Activated CD8-positive, alpha-beta T cell treated with anti-CD3 and anti-CD28 coated beads for 36 hours (primary cell): ENCODE results near the gene UBA3. TPM values are rescaled to one million over a fixed set of nuclear protein-coding genes. Genes with fewer than 3 reads are reported as not detected.

ENCODE experiments used
- ATAC-seq: fragments of 200-7000 bp; cut with Tn5 transposase; one replicate; pipeline ENCODE4 v1.10.0; 2021; ENCODE audit warnings: mild to moderate bottlenecking, moderate library complexity
- CTCF ChIA-PET: fragments of 350-600 bp; sonication (Branson Sonifier 250); formaldehyde crosslinking; loops from one replicate; lab custom pipeline; 2021; ENCODE audit warnings: antibody characterized with exemption; lab: Charles Lee
- POLR2A ChIA-PET: fragments of 350-600 bp; sonication (Branson Sonifier 250); formaldehyde crosslinking; loops from one replicate; lab custom pipeline; 2021; ENCODE audit warnings: antibody characterized with exemption; lab: Charles Lee
- DNase-seq: peaks from one replicate; pipeline ENCODE4 v3.0.0-alpha.2; 2020
- H3K27ac Mint-ChIP-seq: one replicate; pipeline ENCODE4 v1.8.0; 2021; ENCODE audit warnings: mild to moderate bottlenecking, mixed read lengths
- H3K27me3 Mint-ChIP-seq: one replicate; pipeline ENCODE4 v1.8.0; 2021; ENCODE audit warnings: mixed read lengths
- H3K36me3 Mint-ChIP-seq: one replicate; pipeline ENCODE4 v1.8.0; 2021; ENCODE audit warnings: low read depth, mixed read lengths
- H3K4me1 Mint-ChIP-seq: one replicate; pipeline ENCODE4 v1.8.0; 2021; ENCODE audit warnings: low read depth, mixed read lengths
- H3K4me3 Mint-ChIP-seq: one replicate; pipeline ENCODE4 v1.8.0; 2021; ENCODE audit warnings: mild to moderate bottlenecking, moderate library complexity, mixed read lengths
- H3K9me3 Mint-ChIP-seq: one replicate; pipeline ENCODE4 v1.8.0; 2021; ENCODE audit warnings: mixed read lengths
- CTCF ChIP-seq: fragments of 200-600 bp; IDR thresholded peaks from one replicate; pipeline ENCODE4 v1.8.0; 2022; ENCODE audit warnings: antibody characterized with exemption, mild to moderate bottlenecking
- intact Hi-C: fragments of 100-400 bp; cut with micrococcal nuclease; formaldehyde crosslinking; loops from one replicate; pipeline ENCODE4 v1.10.0; 2022
- total RNA-seq, 2 experiments: library from RNA; stranded (reverse); gene quantifications; one replicate each; pipeline ENCODE4 v1.2.3, GENCODE V29; 2021

UBA3 gene
- total RNA-seq, 2 experiments from 2014 or later = 72.7 to 75.6 TPM

DNA sequence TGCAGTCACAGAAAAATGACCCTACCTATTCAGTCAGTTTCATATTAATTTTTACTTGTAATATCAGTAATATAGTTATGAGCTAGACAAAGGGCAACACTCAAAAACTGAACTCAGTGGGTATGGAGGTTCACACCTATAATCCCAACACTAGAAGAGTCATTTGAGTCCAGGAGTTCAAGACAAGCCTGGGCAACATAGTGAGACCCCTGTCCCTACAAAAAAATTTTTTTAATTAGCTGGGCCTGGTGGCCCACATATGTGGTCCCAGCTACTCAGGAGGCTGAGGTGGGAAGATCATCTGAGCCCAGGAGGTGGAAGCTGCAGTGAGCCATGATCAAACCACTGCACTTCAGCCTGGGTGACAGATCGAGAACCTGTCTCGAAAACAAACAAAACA is 31.2 kb downstream of the UBA3 start:
- ChIA-PET POLR2A (interaction anchor here (0.7 to 1.1 kb wide), 2 partner anchors 28 to 33 kb away, joined by 3 to 4 read pairs; no protein-coding TSS in a partner anchor), CTCF (interaction anchor here (2.1 kb wide), 1 partner anchor 11 kb away, joined by 7 read pairs; no protein-coding TSS in a partner anchor)
- ATAC-seq (no peak), DNase-seq (no peak)
- no peak for TF ChIP-seq CTCF
- H3K4me1 Mint-ChIP-seq = peaks cover 47% of the 10 kb centered on the region
- no peak overlapping the region for H3K27ac Mint-ChIP-seq
- peaks cover 34% of the 10 kb centered on the region for H3K36me3 Mint-ChIP-seq
- H3K9me3 Mint-ChIP-seq = no peaks in the 10 kb centered on the region
- H3K27me3 Mint-ChIP-seq = no peaks in the 10 kb centered on the region
- peak overlapping the region; percentile 31 for H3K4me3 Mint-ChIP-seq
- intact Hi-C loops = no loop called here

GRCh38 chr3:69044608-69045007 is 35.6 kb downstream of the UBA3 start:
- Mint-ChIP-seq H3K4me1 (peaks cover 28% of the 10 kb centered on the region), H3K27me3 (no peaks in the 10 kb centered on the region), H3K36me3 (peaks cover 41% of the 10 kb centered on the region), H3K27ac (no peak overlapping the region), H3K4me3 (no peak overlapping the region), H3K9me3 (no peaks in the 10 kb centered on the region)
- DNase-seq (no peak), ATAC-seq (no peak)
- ChIA-PET CTCF (interaction anchor here (0.7 to 1.0 kb wide), 3 partner anchors 9 to 262 kb away, joined by 3 to 4 read pairs (median 3); no protein-coding TSS in a partner anchor), POLR2A (interaction anchor here (0.8 kb wide), 1 partner anchor 36 kb away, joined by 3 read pairs; no protein-coding TSS in a partner anchor)
- intact Hi-C loops = no loop called here
- no peak for TF ChIP-seq CTCF

DNA sequence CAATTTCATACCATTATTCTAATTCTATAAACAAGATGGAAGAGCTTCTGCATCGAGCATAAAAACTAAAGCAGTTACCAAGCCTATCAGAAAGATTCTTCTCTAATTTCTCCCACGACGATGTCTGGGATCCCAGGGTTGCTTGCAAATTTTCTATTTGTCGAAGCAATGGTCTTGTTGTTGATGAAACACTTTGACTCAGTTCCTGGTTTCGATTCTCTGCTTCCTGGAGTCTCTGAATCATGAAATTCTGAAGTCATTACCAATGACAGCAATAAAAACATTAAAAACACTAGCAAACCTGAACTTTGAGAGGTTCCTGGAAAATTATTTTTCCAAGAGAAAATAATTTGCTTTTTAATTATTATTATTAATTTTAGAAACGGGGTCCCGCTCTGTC is 46.7 kb downstream of the UBA3 start:
- POLR2A ChIA-PET = interaction anchor here (1.4 kb wide), 1 partner anchor 18 kb away, joined by 3 read pairs; no protein-coding TSS in a partner anchor
- ATAC-seq = peak; percentile 53
- TF ChIP-seq CTCF = no peak

GRCh38 chr3:69032737-69033136 is 47.4 kb downstream of the UBA3 start:
- POLR2A ChIA-PET = interaction anchor here (1.4 kb wide), 1 partner anchor 18 kb away, joined by 3 read pairs; no protein-coding TSS in a partner anchor
- DNase-seq (no peak), ATAC-seq (no peak)
- Mint-ChIP-seq H3K4me1 (peaks cover 16% of the 10 kb centered on the region), H3K27ac (peak overlapping the region; percentile 64), H3K9me3 (no peaks in the 10 kb centered on the region), H3K36me3 (peaks cover 54% of the 10 kb centered on the region), H3K4me3 (no peak overlapping the region), H3K27me3 (no peaks in the 10 kb centered on the region)
- CTCF ChIA-PET = no interaction called here
- no peak for TF ChIP-seq CTCF
- intact Hi-C loops = no loop called here

More for the DNA sequence above, 46.7 kb downstream of the UBA3 start:
- Mint-ChIP-seq H3K4me1 (peaks cover 16% of the 10 kb centered on the region), H3K27ac (peak overlapping the region; percentile 76), H3K4me3 (no peak overlapping the region), H3K36me3 (peaks cover 50% of the 10 kb centered on the region), H3K27me3 (no peaks in the 10 kb centered on the region), H3K9me3 (no peaks in the 10 kb centered on the region)
- intact Hi-C loops = no loop called here
- no peak for DNase-seq
- CTCF ChIA-PET = no interaction called here

GRCh38 chr3:69032142-69032541 is 48.0 kb downstream of the UBA3 start:
- TF ChIP-seq CTCF = no peak
- no peak for DNase-seq
- Mint-ChIP-seq H3K4me3 (no peak overlapping the region), H3K4me1 (peaks cover 16% of the 10 kb centered on the region), H3K27ac (peak overlapping the region; percentile 63), H3K36me3 (peaks cover 57% of the 10 kb centered on the region), H3K27me3 (no peaks in the 10 kb centered on the region), H3K9me3 (no peaks in the 10 kb centered on the region)
- no peak for ATAC-seq
- intact Hi-C loops = no loop called here
- ChIA-PET POLR2A (interaction anchor here (1.3 kb wide), 1 partner anchor 20 kb away, joined by 5 read pairs; the partner anchor contains the start of gene TMF1), CTCF (no interaction called here)
